Heart left ventricle (tissue), 13 donors: ENCODE measurements around the gene RAB44.

Source experiments
- POLR2A ChIP-seq, 2 donors: fragments of 450-650 bp; IDR thresholded peaks; one replicate each; pipeline ENCODE4 v1.6.1; 2017; ENCODE audit warnings: antibody characterized with exemption in 2 of 2, mild to moderate bottlenecking in 2 of 2, moderate library complexity in 2 of 2
- TF ChIP-seq, protein P1 (sequence below), 12 donors: fragments of 200-600 bp; sonication (generic) in 4 of 12; IDR thresholded peaks; one replicate each; pipeline versions ENCODE4 v1.5.0 to v1.8.0; 2018 to 2022; ENCODE audit warnings: antibody characterized with exemption in 12 of 12, mild to moderate bottlenecking in 5 of 12
- donor health status: ischemic (EF 13 %, LVEDD 7.1; RV severe dilation, severe dysfunction).
- donor health status: DM: no; HTN: yes; CAD: no.
- donor health status: DM: no; HTN: no; CAD: no.
- donor health status: ischemic (EF 25% LVEDD 6.9; RV normal size, moderate dysfunction).
- donor health status: ischemic (EF 25% LVEDD 5.7; RV mildly dilated, moderate dysfunction).
- donor health status: ischemic (EF 35%, LVEDD 5.7; RV mildly dilated, moderate dysfunction).
- donor health status: nonischemic (EF 11% LVEDD 7.7; RV severe dilation, severe dysfunction).
- donor health status: DM: yes; HTN: yes; CAD: no.
- donor health status: PGD.
- donor health status: ischemic (EF 29% LVEDD 5.4; RV normal size, mild dysfunction).
- donor health status: nonischemic (EF 23%, LVEDD 6.1; RV moderate dilation, normal function).

DNA sequence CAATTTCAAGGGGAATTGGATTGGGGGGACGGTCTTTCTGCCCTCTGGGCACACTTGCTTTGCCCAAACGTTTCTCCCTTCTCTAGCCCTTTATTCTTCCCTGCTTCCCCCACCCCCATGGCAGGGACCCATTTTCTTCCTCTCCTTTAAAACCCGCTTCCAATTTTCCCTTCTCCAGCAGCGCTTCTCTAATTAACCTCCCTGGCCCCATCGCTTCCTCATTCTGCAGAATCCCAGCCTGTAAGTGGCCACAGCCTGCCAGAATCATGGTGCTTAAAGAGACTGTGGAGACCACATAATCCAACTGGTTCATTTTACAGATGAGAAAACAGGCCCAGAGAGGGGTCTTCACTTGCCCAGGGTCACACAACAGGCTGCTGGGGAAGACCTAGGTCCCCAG lies 80.2 kb downstream of the RAB44 start:
- TF ChIP-seq, protein P1, sequence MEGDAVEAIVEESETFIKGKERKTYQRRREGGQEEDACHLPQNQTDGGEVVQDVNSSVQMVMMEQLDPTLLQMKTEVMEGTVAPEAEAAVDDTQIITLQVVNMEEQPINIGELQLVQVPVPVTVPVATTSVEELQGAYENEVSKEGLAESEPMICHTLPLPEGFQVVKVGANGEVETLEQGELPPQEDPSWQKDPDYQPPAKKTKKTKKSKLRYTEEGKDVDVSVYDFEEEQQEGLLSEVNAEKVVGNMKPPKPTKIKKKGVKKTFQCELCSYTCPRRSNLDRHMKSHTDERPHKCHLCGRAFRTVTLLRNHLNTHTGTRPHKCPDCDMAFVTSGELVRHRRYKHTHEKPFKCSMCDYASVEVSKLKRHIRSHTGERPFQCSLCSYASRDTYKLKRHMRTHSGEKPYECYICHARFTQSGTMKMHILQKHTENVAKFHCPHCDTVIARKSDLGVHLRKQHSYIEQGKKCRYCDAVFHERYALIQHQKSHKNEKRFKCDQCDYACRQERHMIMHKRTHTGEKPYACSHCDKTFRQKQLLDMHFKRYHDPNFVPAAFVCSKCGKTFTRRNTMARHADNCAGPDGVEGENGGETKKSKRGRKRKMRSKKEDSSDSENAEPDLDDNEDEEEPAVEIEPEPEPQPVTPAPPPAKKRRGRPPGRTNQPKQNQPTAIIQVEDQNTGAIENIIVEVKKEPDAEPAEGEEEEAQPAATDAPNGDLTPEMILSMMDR (IDR thresholded peaks at IDR 0.05): no peak
- no peak for TF ChIP-seq POLR2A (IDR thresholded peaks at IDR 0.05)
